GM19438 (cell line): ENCODE data around the gene HMGXB3.
"Not testable (repeated sequence)": the region's sequence is repeated elsewhere in the genome, so short reads cannot be mapped to it uniquely, and the experiment has no call there.

Experiments used
- ATAC-seq: cut with Tn5 transposase; IDR thresholded peaks from one replicate; pipeline ENCODE4 v1.9.1; 2021; ENCODE audit warnings: low read depth; ENCODE audit not compliant: unreplicated experiment

Gene HMGXB3

DNA sequence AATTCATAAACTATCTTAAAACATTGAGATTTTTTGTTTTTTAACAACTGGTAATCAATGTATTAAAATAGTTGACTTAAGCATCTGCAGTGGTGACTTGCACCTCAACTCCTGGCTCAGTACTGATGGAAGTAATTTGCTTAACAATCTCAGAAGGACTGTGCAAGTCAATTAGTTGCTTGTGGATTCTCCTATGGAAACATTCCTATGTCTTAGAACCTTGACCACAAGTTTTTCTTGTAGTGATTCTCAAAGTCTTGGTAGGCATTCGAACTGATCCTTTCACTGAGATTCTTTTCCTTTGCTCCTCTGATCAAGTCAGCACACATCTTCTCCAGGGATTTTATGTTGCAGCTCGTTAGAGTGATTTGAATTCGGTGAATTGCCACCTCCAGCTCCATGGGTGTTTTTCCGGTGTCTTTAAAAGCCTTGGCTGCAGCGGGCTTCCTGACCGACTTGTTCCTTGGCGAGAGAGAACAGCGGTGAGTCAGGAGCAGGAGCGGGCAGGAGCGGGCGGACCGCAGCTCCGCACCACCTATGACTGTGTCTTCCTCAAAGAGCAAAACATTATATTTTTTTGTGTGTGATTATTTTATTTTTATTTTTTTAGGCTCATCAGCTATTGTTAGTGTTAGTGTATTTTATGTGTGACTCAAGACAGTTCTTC, 21.1 kb downstream of the HMGXB3 start:
- ATAC-seq: no peak

DNA sequence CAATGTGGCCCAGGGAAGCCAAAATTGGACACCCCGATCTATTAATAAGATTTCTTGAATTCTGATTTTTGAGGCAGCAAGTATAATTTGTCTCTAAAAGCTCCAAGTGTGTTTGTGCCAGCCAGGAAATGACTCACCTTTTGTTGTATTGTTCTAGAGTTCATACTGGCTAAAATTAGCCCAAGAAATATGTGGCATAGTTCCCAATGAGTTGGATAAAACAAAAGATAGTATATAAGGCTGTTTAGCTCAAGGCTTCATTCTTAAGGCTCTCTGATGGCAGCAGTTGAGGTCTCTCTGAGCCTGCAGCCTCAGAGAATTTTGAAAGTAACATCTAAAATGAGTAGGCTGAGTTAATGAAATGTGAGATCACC, 21.6 kb downstream of the HMGXB3 start:
- ATAC-seq: no peak

DNA sequence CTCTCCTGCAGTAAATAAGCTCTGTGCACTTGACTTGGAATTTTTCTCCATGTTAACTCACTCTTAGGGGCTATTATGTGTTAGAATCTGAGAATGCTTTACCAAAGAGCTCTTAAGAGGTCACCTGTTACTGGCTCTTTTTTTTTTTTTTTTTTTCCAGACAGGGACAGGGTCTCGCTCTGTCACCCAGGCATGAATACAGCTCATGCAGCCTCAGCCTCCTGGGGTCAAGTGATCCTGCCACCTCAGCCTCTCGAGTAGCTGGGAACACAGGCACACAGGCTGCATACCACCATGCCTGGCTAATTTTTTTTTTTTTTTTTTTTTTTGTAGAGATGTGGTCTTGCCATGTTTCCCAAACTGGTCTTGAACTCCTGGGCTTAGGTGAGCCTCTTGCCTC, 22.1 kb downstream of the HMGXB3 start:
- ATAC-seq: no peak

DNA sequence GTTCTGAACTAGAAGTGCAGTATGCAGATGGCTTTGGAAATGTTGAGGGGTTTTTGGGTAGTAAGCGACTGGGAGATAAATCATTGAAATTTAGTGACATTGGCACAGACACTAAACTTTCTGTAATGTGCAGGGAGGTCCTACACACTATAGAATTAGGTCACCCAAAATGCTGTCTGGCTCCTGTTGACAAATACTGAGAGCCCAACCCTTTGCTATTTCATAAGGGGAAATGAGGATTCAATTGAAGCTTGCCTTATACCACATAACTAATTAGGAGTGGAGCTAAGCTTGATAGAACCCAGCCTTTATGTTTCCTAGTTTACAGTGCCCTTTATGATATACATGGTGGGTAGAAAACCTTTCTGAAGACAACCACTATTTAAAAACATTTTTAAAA, 22.6 kb downstream of the HMGXB3 start:
- no peak for ATAC-seq

DNA sequence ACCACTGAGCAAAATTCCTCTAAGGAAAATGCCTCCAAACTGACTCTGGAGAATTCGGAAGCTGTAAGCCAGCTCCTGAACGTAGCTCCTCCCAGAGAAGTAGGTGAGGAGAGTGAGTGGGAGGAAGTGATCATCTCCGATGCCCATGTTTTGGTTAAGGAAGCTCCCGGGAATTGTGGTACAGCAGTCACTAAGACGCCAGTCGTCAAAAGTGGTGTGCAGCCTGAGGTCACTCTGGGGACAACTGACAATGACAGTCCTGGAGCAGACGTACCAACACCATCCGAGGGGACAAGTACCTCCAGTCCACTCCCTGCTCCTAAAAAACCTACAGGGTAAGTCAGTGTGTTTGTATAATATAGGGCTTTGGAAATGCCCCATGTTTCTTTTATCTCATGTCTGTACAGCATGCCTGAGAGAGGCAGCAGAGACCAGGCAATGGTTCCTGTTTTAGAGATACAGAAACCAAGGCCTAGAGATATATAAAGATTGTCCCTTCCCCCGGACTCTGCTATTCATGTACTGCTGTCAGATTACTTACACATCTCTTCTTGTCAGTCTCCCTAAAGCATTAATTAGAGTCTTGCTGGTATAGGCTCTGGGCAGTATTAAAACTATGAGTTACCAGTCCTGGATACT, 23.9 kb downstream of the HMGXB3 start:
- ATAC-seq: no peak

DNA sequence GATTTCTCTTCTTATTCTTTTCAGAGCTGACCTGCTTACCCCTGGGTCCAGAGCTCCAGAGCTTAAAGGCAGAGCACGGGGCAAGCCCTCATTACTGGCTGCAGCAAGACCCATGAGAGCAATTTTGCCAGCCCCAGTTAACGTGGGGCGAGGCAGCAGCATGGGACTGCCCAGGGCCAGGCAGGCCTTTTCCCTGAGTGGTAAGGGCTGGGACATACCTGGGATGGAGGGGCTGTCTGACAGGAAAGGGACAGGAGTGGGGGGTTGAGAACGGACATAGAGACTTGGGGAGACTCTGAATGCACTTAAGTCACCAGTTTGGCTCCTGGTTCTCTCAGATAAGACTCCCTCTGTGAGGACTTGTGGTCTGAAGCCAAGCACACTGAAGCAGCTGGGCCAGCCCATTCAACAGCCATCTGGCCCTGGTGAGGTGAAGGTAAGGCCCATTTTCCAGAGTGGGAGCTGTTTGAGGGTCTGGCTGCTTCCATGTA, 26.2 kb downstream of the HMGXB3 start:
- ATAC-seq: no peak

DNA sequence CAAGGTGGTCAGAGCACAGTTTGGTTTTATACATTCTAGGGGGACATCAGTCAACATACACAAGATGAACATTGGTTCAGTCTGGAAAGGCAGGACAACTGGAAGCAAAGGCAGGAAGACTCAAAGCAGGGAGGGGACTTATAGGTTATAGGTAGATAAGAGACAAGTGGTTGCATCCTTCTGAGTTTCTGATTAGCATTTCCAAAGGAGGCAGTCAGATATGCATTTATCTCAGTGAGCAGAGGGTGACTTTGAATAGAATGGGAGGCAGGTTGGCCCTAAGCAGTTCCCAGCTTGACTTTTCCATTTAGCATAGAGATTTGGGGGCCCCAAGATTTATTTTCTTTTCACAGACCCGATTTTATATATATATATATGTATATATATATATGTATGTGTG, 27.5 kb downstream of the HMGXB3 start:
- not testable (repeated sequence) for ATAC-seq

DNA sequence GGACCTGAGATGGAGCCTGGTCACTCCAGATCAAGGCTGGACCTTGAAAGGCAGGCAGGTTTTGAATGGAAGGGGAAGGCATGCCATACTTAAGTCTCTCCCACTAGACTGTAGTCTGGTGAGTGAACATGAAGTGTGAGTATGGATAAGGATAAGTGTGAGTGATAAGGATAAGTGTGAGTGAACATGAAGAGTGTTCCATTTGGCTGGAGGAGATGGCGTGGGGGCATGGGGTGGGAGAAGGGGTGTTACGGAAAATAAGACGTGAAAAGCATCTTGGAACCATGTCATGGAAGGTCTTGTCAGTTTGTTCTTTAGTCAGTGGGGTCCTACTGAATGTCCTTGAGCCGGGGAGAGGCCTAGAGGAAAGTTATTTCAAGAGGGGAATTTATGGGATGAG, 32.8 kb downstream of the HMGXB3 start:
- no peak for ATAC-seq

DNA sequence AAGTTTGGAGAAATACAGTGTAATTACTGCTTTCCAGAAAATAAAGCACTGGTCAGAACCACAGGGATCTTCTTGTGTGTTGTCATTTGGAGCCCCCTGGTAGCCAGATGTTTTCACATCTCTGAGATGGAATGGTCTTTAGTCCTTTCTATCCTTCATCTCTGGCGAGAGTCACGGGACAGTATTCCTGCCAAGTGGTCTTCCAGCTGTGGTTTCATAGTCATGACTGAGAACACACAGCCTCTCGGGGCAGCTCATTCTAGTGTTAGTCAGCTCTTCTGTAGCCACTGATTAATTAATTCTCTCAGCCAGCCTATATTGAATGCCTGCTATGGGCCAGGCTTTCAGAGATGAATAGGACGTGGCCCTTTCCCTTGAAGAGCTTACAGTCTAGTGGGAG, 34.1 kb downstream of the HMGXB3 start:
- ATAC-seq: no peak

DNA sequence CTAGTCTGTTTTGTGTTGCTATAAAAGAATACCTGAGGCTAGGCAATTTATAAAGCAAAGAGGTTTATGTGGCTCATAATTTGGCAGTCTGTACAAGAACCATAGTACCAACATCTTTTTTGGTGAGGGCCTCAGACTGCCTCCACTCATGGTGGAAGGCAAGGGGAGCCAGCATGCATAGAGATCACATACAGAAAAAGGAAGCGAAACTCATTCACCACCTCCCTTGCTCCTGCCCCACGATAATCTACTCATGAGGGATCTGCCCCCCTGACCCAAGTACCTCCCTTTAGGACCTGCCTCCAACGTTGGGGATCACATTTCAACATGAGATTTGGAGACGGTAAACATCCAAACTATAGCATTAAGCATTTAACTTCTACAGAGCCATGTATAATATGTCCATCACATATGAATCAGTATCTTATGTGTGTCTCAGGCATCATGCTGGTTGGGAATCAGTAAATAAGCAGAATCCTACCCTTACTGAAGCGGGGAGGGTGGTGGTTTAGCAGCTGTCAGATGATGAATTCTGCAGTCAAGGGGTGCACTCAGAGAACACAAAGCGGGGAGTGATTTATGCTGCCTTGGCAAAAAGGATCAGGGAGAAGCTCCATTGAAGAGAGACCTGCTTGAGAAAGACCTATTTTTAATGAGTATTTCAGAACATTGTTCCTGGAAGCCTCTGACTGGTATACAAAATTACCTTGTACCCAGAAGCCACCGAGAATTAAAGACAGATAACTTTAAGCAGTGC, 34.8 kb downstream of the HMGXB3 start:
- peak; percentile 94 for ATAC-seq

DNA sequence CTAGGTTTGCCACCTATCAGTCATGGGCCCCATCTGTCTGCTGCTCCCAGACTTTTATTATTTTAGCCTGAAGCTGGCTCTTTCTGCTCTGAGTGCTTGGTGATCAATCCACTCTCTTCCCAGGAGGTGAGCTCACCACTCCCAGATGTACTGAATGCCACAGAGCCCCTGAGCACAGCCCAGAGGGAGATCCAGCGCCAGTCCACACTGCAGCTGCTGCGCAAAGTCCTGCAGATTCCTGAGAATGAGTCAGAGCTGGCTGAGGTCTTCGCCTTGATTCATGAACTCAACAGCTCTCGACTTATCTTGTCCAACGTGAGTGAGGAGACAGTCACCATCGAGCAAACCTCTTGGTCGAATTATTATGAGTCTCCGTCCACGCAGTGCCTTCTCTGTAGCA, 36.0 kb downstream of the HMGXB3 start:
- ATAC-seq: no peak

DNA sequence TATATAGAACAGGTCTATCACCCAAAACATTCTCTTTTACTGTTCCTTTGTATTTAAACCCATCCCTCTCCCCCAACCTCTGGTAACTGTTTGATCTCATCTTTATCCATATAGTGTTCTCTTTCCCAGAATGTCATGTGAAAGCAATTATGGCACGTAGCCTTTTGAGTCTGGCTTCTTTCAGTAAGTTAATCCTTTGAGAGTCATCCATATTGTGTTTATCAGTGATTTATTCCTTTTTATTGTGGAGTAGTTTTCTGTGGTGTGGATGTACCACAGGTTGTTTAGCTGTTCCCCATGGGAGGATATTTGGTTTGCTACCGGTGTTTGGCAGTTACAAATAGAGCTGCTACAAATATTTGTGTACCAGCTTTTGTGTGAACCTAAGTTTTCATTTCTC, 38.0 kb downstream of the HMGXB3 start:
- no peak for ATAC-seq

DNA sequence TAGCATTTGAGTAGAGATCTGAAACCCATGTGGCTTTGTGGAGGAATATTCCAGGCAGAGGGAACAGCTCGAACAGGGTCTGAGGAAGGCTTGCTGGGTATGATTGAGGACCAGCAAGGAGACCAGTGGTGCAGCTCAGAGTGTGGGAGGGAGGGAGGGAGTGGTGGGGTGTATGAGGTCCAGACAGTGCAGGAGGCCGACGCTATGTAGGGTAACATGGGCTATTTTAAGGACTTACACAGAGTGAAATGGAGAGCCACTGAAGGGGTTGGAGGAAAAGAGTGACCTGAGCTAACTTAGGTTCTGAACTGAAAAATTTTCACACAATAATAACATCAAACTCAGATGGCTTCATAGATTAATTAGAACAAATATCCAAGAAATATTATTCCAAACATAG, 41.9 kb downstream of the HMGXB3 start:
- ATAC-seq: no peak

DNA sequence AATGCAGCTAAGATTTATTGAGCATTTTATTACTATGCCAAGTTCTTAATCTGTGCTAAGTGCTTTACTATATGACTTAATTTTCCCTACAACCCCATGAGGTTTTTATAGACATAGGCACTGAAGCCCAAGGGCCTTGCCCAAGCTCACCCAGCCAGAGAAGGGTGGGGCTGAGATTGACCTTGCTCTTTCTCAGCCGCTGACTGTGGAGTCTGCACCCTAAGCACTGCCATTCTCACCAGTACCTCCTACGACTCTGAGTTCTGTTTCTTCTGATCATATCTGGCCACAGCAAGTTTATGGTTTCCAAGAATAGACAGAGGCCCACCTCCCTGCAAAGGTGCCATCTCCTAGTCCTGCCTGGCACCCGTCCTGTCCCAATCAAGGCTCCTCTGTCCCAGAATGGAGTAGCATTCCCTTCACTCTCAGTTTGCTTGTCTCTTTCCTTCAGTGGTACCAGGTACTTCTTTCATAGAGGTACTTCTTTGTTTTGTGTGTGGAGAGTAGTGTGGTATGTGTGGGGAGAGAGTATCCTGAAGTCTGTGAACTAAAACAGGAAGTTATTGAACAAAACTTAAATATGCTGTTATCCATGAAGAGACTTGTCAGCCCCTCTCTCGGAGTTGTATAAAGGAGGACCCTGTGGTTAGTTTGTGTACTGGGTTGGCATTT, 43.3 kb downstream of the HMGXB3 start:
- ATAC-seq: no peak

DNA sequence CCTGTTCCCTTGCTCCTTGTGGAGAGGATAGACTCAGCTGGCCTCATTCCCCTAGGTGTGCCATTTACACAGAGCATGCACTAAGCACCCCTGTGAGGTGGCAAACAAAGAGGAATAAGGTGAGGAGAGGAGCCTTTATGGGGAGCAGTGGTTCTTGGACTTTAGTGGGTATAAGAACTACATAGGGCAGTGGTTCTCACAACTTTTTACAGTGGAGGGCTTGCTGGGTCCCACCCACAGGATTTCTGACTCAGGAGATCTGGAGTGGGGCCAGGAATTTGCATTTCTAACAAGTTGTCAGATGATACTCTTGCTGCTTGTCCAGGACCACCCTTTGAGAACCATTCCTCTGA, 43.8 kb downstream of the HMGXB3 start:
- no peak for ATAC-seq

DNA sequence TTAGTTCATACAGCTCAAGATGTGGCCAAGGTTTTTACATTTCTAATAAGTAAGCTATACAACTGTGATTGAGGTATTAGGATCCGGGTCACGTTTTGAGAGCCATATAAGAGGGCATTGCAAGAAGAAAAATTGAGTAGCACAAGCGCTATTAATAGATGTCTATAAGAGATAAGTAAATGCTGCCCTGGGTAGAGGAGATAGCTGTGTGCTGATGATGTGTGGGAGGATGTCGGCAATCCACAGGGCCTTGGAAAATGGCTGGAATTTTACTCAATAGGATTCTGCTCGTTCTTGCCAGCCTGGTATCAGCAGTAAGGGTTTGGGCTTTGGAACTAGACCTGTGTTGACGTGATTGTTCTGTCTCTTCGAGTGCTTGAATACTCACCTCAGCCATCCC, 44.2 kb downstream of the HMGXB3 start:
- no peak for ATAC-seq

DNA sequence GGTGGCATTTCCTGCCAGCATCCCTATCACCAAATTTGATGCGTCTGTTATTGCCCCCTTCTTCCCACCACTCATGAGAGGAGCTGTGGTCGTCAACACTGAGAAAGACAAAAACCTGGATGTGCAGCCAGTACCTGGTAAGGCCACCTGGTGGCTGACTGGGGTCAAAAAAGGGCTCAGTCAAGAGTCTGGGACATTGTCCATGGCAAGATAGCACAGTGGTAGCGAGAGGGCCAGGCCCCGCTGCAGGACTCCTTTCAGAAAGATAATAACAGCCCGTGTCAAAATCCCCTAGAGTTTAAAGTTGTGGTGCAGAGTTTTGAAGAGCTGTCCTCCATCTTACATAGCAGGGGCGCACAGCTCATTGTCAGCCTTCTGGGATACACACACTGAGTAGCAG, 45.0 kb downstream of the HMGXB3 start:
- no peak for ATAC-seq

DNA sequence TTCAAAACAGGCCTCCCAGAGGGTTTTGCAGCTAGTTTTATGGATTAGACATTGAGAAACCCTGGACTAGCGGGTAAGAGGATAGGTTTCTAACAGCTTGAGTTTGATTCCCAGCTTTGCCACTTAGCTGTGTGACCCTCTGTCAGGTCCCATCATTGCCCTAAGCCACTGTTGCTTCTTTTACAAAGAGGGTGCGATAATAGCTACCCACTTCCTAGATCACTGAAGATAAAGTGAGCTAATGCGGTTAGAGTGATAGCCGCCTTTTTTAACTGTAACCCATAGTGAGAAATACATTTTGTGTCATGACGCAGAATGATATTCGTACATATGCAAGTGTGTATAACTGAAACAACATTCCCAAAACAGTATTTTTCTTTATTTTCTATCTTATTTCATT, 45.5 kb downstream of the HMGXB3 start:
- ATAC-seq: no peak

DNA sequence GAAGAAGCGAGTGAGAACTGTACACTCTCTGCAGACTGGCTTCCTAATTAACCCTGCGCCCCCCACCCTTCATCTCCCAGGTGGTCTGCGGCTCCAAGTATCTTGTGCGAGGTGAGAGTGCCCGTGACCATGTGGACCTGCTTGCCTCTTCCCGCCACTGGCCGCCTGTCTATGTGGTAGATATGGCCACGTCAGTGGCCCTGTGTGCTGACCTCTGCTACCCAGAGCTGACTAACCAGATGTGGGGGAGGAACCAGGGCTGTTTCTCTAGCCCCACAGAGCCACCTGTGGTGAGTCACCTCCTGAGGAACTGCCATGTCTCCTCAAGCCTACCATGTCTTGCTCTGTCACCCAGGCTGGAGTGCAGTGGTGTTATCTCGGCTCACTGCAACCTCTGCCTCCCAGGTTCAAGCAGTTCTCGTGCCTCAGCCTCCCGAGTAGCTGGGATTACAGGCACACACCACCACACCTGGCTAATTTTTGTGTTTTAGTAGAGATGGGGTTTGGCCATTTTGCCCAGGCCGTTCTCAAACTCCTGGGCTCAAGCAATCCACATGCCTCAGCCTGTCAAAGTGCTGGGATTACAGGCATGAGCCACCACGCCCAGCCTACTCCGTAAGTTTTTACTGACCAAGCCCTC, 49.8 kb downstream of the HMGXB3 start:
- not testable (repeated sequence) for ATAC-seq

DNA sequence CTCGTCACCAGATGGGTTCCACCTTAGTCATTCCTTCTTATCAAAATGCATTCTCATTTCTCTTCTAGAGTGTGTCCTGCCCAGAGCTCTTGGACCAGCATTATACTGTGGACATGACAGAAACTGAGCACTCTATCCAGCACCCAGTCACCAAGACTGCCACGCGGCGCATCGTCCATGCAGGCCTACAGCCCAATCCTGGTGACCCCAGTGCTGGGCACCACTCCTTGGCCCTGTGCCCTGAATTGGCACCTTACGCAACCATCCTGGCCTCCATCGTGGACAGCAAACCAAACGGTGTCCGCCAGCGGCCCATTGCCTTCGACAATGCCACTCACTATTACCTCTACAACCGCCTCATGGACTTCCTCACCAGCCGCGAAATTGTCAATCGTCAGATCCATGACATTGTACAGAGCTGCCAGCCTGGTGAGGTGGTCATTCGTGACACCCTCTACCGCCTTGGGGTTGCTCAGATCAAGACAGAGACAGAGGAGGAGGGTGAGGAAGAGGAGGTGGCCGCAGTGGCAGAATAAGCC, 51.2 kb downstream of the HMGXB3 start:
- ATAC-seq: no peak
